ENCODE measurements around the gene UXT. TPM values are rescaled to one million over a fixed set of nuclear protein-coding genes. Genes with fewer than 3 reads are reported as not detected.

The UXT gene
- total and polyA plus RNA-seq, 2 of the 4 experiments (the other 2 are of a cell fraction), result 106 to 164 TPM

- Histone ChIP-seq H3K4me3 (ENCODE audit: insufficient read depth, low read depth, low read length) (no peak overlapping the region), H4K91ac (ENCODE audit: insufficient read depth, low read depth, low read length) (no peak overlapping the region), H2BK5ac (ENCODE audit: low read depth, low read length, poor library complexity, severe bottlenecking) (no peak overlapping the region), H2AK5ac (ENCODE audit: low read depth, low read length) (no peak overlapping the region), H3K4me1 (ENCODE audit: control insufficient read depth, insufficient read depth, low read length) (no peaks in the 10 kb centered on the region), H3K9me3 (ENCODE audit: control insufficient read depth, insufficient read depth, low read length) (no peaks in the 10 kb centered on the region), H3K56ac (ENCODE audit: extremely low read depth, insufficient read depth, low read length) (no peak overlapping the region), H2BK120ac (ENCODE audit: low read depth, low read length) (no peak overlapping the region), H2AK9ac (replicated peaks; ENCODE audit: low read depth, low read length, poor library complexity) (no peak overlapping the region), H3K36me3 (ENCODE audit: control insufficient read depth, insufficient read depth, low read length) (no peaks in the 10 kb centered on the region), H3K23ac (ENCODE audit: low read depth, low read length) (no peak overlapping the region), H3K18ac (ENCODE audit: low read depth, low read length) (no peak overlapping the region), H3K27ac (ENCODE audit: insufficient read depth, low read length) (no peak overlapping the region), H3K9ac (ENCODE audit: low read depth, low read length) (no peak overlapping the region), H4K8ac (ENCODE audit: low read depth in 2 of 2, low read length in 2 of 2) (no peak overlapping the region), H3K4me2 (ENCODE audit: low read depth, low read length) (no peak overlapping the region), H2BK20ac (ENCODE audit: low read depth, low read length) (no peak overlapping the region), H3K27me3 (ENCODE audit: control insufficient read depth, insufficient read depth, low read length) (peaks cover 10% of the 10 kb centered on the region; the same call in 1 of the 2 replicates), H2AFZ (replicated peaks; ENCODE audit: low read length, poor library complexity) (no peak overlapping the region), H3K14ac (replicated peaks; ENCODE audit: low read depth, low read length) (no peak overlapping the region), H4K20me1 (ENCODE audit: insufficient read depth, low read length) (no peaks in the 10 kb centered on the region), H3K79me1 (ENCODE audit: low read depth in 1 of 2, low read length in 2 of 2) (no peaks in the 10 kb centered on the region), H4K5ac (ENCODE audit: low read depth, low read length) (no peak overlapping the region), H2BK15ac (ENCODE audit: low read depth, low read length) (no peak overlapping the region), H3K9me1 (ENCODE audit: insufficient read depth, low read length) (no peaks in the 10 kb centered on the region), H3K4ac (ENCODE audit: low read depth, low read length) (no peak overlapping the region)
- TF ChIP-seq FOS (IDR thresholded peaks at IDR 0.05; ENCODE audit: low read depth, low read length), result no peak
- TF ChIP-seq RCOR1 (IDR thresholded peaks at IDR 0.05; ENCODE audit: insufficient replicate concordance, low read length), result no peak
- no peak for TF ChIP-seq POLR2A (IDR thresholded peaks at IDR 0.05; ENCODE audit: low read depth, low read length)
- TF ChIP-seq CTCF (conservative IDR thresholded peaks at IDR 0.05; ENCODE audit: low read depth, low read length), result no peak
- no peak for TF ChIP-seq CEBPB (IDR thresholded peaks at IDR 0.05; ENCODE audit: low read depth, low read length)
- no peak for TF ChIP-seq CHD1 (IDR thresholded peaks at IDR 0.05; ENCODE audit: low read depth, low read length)
- TF ChIP-seq RAD21 (IDR thresholded peaks at IDR 0.05; ENCODE audit: low read length), result no peak
- TF ChIP-seq USF2 (IDR thresholded peaks at IDR 0.05; ENCODE audit: low read depth, low read length), result no peak
- no peak for TF ChIP-seq SMC3 (IDR thresholded peaks at IDR 0.05; ENCODE audit: low read depth, low read length)
- TF ChIP-seq NFE2L2 (IDR thresholded peaks at IDR 0.05; ENCODE audit: low read depth, low read length), result no peak
- no peak for TF ChIP-seq RFX5 (IDR thresholded peaks at IDR 0.05; ENCODE audit: low read depth, low read length)
- TF ChIP-seq MAZ (IDR thresholded peaks at IDR 0.05; ENCODE audit: borderline replicate concordance, low read depth, low read length), result no peak
- no peak for TF ChIP-seq MAFK (IDR thresholded peaks at IDR 0.05; ENCODE audit: low read depth, low read length)
- TF ChIP-seq ELK1 (IDR thresholded peaks at IDR 0.05; ENCODE audit: borderline replicate concordance, low read depth, low read length), result no peak
- TF ChIP-seq BHLHE40 (IDR thresholded peaks at IDR 0.05; ENCODE audit: low read depth, low read length), result no peak
- TF ChIP-seq MXI1 (IDR thresholded peaks at IDR 0.05; ENCODE audit: borderline replicate concordance, low read depth, low read length), result no peak
- ATAC-seq (ENCODE audit: low read depth) (no peak), DNase-seq (no peak)
- dilution Hi-C loops (cut with HindIII; ENCODE audit: low sequenced_read_pairs, unreplicated experiment), result no loop called here
- 60% methylated on average over 1 of the region's 6 CpGs; no CpG with 5 or more reads in 1 of the 2 experiments for WGBS, 2 experiments (ENCODE audit: extremely low coverage in 2 of 2, insufficient read length in 1 of 2)
- in situ Hi-C loops (cut with MboI; ENCODE audit: low sequenced_read_pairs), result no loop called here
- no TSS peak for BruUV-seq (replicated peaks)
- POLR2A ChIA-PET (ENCODE audit: unreplicated experiment), result no interaction called here
- CTCF ChIA-PET, result no interaction called here
- intact Hi-C loops (cut with micrococcal nuclease), result no loop called here
Measured at GRCh38 chrX:47687263-47687662, 28.3 kb upstream of the UXT start.

Measured in IMR-90 (cell line).